ENCODE data around the gene MRPS2. TPM values are rescaled to one million over a fixed set of nuclear protein-coding genes. Genes with fewer than 3 reads are reported as not detected.
"Not testable (repeated sequence)": the region's sequence is repeated elsewhere in the genome, so short reads cannot be mapped to it uniquely, and the experiment has no call there.

The MRPS2 gene
- total and polyA plus RNA-seq, 8 donors, result 21.9 to 43.3 (median 38.0) TPM

DNA sequence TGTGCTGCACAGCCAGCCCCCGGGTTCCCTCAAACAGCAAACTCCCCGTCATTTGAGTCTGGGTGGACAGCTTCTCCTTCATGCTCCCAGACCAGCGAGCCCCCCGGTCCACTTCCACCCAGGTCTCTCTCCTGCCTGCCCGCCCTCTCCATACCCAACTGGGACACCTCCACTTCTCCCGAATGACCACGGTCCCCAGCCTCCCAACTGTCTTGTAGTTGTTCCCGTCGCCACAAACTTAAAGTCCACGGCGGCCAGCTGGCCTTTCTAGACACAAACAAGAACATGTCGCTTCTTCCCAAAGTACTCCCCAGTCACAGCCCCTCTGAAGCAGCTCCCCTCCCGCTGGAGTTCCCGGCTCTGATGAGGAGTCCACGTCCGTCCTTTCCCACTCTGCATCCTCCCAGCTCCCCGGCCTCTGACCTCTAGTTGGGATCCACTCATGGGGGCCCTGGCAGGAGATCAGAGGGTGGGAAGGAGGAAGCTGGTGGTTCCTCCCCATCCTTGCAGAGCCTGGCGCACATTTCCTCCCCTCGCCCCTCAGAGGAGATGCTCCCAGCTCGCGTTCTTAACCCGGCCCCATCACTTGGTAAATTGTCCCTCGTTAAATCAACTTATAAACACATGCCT lies 45.0 kb upstream of the MRPS2 start:
- Histone ChIP-seq H3K36me3 (no peaks in the 10 kb centered on the region), H3K4me1 (no peaks in the 10 kb centered on the region), H3K27ac (no peak overlapping the region), H3K9me3 (peaks cover 0 to 3% of the 10 kb centered on the region in 2 donors), H3K4me3 (no peak overlapping the region), H3K27me3 (peaks cover 0 to 18% of the 10 kb centered on the region in 2 donors)
- ATAC-seq (no peak), DNase-seq (no peak)
- intact Hi-C loops (cut with DNase I), result no loop called here
- TF ChIP-seq, protein P1, sequence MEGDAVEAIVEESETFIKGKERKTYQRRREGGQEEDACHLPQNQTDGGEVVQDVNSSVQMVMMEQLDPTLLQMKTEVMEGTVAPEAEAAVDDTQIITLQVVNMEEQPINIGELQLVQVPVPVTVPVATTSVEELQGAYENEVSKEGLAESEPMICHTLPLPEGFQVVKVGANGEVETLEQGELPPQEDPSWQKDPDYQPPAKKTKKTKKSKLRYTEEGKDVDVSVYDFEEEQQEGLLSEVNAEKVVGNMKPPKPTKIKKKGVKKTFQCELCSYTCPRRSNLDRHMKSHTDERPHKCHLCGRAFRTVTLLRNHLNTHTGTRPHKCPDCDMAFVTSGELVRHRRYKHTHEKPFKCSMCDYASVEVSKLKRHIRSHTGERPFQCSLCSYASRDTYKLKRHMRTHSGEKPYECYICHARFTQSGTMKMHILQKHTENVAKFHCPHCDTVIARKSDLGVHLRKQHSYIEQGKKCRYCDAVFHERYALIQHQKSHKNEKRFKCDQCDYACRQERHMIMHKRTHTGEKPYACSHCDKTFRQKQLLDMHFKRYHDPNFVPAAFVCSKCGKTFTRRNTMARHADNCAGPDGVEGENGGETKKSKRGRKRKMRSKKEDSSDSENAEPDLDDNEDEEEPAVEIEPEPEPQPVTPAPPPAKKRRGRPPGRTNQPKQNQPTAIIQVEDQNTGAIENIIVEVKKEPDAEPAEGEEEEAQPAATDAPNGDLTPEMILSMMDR (IDR thresholded peaks at IDR 0.05), result no peak

- H3K4me3 ChIP-seq, result no peak overlapping the region
- no peak overlapping the region for H3K27ac ChIP-seq
- H3K4me1 ChIP-seq, result no peaks in the 10 kb centered on the region
- no peaks in the 10 kb centered on the region for H3K36me3 ChIP-seq
- ATAC-seq, result no peak
- peaks cover 0 to 18% of the 10 kb centered on the region in 2 donors for H3K27me3 ChIP-seq
- DNase-seq, result no peak
- H3K9me3 ChIP-seq, result peaks cover 0 to 3% of the 10 kb centered on the region in 2 donors
- TF ChIP-seq, protein P1 (IDR thresholded peaks at IDR 0.05), result no peak
- intact Hi-C loops (cut with DNase I), result no loop called here
Observed at GRCh38 chr9:135456436-135457104, 43.9 kb upstream of the MRPS2 start.

DNA sequence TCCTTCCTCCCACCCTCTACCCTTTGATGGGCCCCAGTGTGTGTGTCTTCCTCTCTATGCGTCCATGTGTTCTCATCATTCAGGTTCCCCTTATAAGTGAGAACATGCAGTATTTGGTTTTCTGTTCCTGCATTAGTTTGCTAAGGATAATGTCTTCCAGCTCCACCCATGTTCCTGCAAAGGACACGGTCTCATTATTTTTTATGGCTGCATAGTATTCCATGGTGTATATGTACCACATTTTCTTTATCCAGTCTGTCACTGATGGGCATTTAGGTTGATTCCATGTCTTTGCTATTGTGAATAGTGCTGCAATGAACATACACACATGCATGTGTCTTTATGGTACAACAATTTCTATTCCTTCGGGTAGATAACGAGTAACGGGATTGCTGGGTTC lies 42.0 kb upstream of the MRPS2 start:
- H3K27ac ChIP-seq; H3K36me3 ChIP-seq; H3K4me1 ChIP-seq; H3K4me3 ChIP-seq; H3K9me3 ChIP-seq; intact Hi-C loops (cut with DNase I); DNase-seq; ATAC-seq: not testable (repeated sequence)
- peaks cover 0 to 18% of the 10 kb centered on the region in 2 donors for H3K27me3 ChIP-seq

GRCh38 chr9:135461936-135462335 lies 38.5 kb upstream of the MRPS2 start:
- intact Hi-C loops (cut with DNase I), result no loop called here
- H3K4me1 ChIP-seq, result no peaks in the 10 kb centered on the region
- ATAC-seq, result no peak

DNA sequence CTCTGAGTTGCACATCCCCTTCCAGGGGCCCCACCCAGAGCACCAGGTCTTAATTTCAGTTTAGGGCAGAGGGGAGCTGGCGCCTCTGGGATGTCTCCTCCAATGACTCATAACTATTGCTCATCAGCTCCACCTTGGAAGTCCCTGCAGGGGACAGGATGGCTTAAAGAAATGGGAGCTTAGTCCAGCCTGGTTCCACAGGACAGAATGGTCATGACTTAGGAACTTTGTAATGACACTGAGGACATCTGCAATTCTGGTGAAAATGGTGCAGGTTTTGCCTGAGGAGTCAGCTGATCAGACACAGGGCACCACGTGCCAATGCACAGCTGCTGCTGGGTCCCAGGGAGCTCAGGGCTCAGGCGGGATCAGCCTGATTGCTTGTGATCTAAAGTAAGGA lies 37.3 kb upstream of the MRPS2 start:
- Histone ChIP-seq H3K4me3 (no peak overlapping the region), H3K4me1 (no peaks in the 10 kb centered on the region), H3K36me3 (no peaks in the 10 kb centered on the region), H3K27me3 (peaks cover 0 to 11% of the 10 kb centered on the region in 2 donors), H3K27ac (no peak overlapping the region), H3K9me3 (no peaks in the 10 kb centered on the region)
- DNase-seq (no peak), ATAC-seq (no peak)
- TF ChIP-seq, protein P1 (IDR thresholded peaks at IDR 0.05), result no peak
- intact Hi-C loops (cut with DNase I), result no loop called here

More at GRCh38 chr9:135461936-135462335, 38.5 kb upstream of the MRPS2 start:
- DNase-seq, result no peak
- TF ChIP-seq, protein P1 (IDR thresholded peaks at IDR 0.05), result no peak
- no peaks in the 10 kb centered on the region for H3K9me3 ChIP-seq
- H3K27ac ChIP-seq, result no peak overlapping the region
- no peak overlapping the region for H3K4me3 ChIP-seq
- H3K36me3 ChIP-seq, result no peaks in the 10 kb centered on the region
- H3K27me3 ChIP-seq, result peaks cover 0 to 12% of the 10 kb centered on the region in 2 donors

All from left lung (tissue), 10 donors.